Measurements from ENCODE around the gene PHLDA2. TPM values are rescaled to one million over a fixed set of nuclear protein-coding genes. Genes with fewer than 3 reads are reported as not detected.

Gene PHLDA2
- total and polyA plus RNA-seq, 9 of the 15 experiments (the other 6 are each of a cell fraction or from before 2014, with no cell fraction given) = 0.43 to 42.4 (median 4.7) TPM

DNA sequence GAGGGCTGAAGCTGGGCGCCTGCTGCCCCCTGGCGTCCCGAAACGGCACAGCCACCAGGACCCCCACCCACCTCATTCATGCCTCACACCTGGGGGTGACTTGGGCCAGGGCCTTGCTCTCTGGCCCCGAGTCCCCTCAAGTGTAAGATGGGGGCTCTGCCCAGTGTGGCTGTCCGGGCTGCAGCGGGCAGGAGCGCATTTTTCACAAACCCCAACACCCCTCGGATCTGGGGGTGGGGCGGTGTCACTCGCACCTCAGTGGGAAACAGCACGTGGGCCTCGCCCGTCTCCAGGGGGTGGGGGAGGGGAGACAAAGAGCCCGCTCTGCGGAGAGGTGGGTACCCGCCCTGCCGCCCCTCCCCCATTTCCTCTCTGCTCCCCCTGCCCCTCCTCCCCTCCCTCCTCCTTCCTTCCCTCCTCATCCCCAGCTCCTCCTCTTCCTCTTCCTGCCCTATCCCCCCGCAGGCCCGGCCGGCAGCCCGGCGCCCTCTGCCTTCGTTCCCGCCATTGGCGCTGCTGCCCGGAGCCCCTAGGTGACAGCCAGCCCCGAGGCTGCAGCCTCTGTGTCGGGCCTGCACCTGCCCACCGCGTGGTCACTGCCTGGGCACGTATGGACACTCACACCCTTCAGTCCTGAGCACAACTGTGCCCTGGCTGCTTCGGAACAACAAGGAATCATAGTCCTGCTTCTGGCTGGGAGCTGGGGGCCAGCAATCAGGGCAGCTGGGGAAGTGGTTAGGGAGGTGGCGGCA, 36.8 kb downstream of the PHLDA2 start (continued):
- no peak for TF ChIP-seq PTTG1 (tag; IDR thresholded peaks at IDR 0.05; ENCODE audit: low read depth)
- no peak for TF ChIP-seq TSC22D4 (tag; IDR thresholded peaks at IDR 0.05)
- no peak for TF ChIP-seq GTF2F1 (IDR thresholded peaks at IDR 0.05; ENCODE audit: low read depth, low read length)
- TF ChIP-seq ZNF12 (CRISPR knock-in tag; IDR thresholded peaks at IDR 0.05) = no peak
- TF ChIP-seq MCM3 (IDR thresholded peaks at IDR 0.05) = no peak
- TF ChIP-seq TCF7L2 (IDR thresholded peaks at IDR 0.05; ENCODE audit: low read depth, low read length) = no peak
- TF ChIP-seq PRMT5 (CRISPR knock-in tag; IDR thresholded peaks at IDR 0.05) = no peak
- TF ChIP-seq SMAD4 (CRISPR knock-in tag; conservative IDR thresholded peaks at IDR 0.05) = no peak
- no peak for TF ChIP-seq SMARCB1 (IDR thresholded peaks at IDR 0.05; ENCODE audit: insufficient read length, low read depth)
- TF ChIP-seq ZNF224 (CRISPR knock-in tag; IDR thresholded peaks at IDR 0.05) = 0 out of 2 replicates have a peak, but pooled peaks have one; percentile 65
- no peak for TF ChIP-seq EWSR1 (IDR thresholded peaks at IDR 0.05; ENCODE audit: borderline replicate concordance, low read depth, partially characterized antibody)
- TF ChIP-seq FOSL1 (tag; conservative IDR thresholded peaks at IDR 0.05) = no peak
- TF ChIP-seq POLR2B (IDR thresholded peaks at IDR 0.05; ENCODE audit: low read depth, partially characterized antibody) = no peak
- TF ChIP-seq, protein P1, sequence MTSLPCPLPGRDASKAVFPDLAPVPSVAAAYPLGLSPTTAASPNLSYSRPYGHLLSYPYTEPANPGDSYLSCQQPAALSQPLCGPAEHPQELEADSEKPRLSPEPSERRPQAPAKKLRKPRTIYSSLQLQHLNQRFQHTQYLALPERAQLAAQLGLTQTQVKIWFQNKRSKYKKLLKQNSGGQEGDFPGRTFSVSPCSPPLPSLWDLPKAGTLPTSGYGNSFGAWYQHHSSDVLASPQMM (CRISPR knock-in tag; IDR thresholded peaks at IDR 0.05) = no peak
- TF ChIP-seq, protein P2, sequence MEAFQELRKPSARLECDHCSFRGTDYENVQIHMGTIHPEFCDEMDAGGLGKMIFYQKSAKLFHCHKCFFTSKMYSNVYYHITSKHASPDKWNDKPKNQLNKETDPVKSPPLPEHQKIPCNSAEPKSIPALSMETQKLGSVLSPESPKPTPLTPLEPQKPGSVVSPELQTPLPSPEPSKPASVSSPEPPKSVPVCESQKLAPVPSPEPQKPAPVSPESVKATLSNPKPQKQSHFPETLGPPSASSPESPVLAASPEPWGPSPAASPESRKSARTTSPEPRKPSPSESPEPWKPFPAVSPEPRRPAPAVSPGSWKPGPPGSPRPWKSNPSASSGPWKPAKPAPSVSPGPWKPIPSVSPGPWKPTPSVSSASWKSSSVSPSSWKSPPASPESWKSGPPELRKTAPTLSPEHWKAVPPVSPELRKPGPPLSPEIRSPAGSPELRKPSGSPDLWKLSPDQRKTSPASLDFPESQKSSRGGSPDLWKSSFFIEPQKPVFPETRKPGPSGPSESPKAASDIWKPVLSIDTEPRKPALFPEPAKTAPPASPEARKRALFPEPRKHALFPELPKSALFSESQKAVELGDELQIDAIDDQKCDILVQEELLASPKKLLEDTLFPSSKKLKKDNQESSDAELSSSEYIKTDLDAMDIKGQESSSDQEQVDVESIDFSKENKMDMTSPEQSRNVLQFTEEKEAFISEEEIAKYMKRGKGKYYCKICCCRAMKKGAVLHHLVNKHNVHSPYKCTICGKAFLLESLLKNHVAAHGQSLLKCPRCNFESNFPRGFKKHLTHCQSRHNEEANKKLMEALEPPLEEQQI (IDR thresholded peaks at IDR 0.05) = no peak
- 0 out of 2 replicates have a peak, but pooled peaks have one; percentile 1 for TF ChIP-seq ZNF121 (CRISPR knock-in tag; conservative IDR thresholded peaks at IDR 0.05)
- TF ChIP-seq, protein P3, sequence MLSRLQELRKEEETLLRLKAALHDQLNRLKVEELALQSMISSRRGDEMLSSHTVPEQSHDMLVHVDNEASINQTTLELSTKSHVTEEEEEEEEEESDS (CRISPR knock-in tag; IDR thresholded peaks at IDR 0.05) = no peak
- TF ChIP-seq FOXK1 (CRISPR knock-in tag; IDR thresholded peaks at IDR 0.05; ENCODE audit: borderline replicate concordance) = no peak; the same call in 1 of the 2 replicates
- TF ChIP-seq GTF2E2 (tag; IDR thresholded peaks at IDR 0.05) = no peak
- no peak for TF ChIP-seq PRPF4 (IDR thresholded peaks at IDR 0.05; ENCODE audit: insufficient read depth, low read depth, low read length, poor library complexity, severe bottlenecking)
- TF ChIP-seq XRCC3 (IDR thresholded peaks at IDR 0.05) = no peak
- TF ChIP-seq EZH2 (IDR thresholded peaks at IDR 0.05; ENCODE audit: borderline replicate concordance, low read depth, low read length) = no peak
- TF ChIP-seq HDAC6 (IDR thresholded peaks at IDR 0.05; ENCODE audit: low read depth, low read length) = no peak
- TF ChIP-seq TEAD1 (CRISPR knock-in tag; IDR thresholded peaks at IDR 0.05) = no peak; a peak in 1 of 4 replicates
- TF ChIP-seq PHF21A (IDR thresholded peaks at IDR 0.05; ENCODE audit: borderline replicate concordance, low read depth) = no peak
- TF ChIP-seq RAD51 (IDR thresholded peaks at IDR 0.05; ENCODE audit: borderline replicate concordance, low read depth) = peak; percentile 18; the same call in 1 of the 2 replicates
- no peak for TF ChIP-seq ZNF79 (CRISPR knock-in tag; IDR thresholded peaks at IDR 0.05; ENCODE audit: low read depth)
- TF ChIP-seq NEUROD1 (IDR thresholded peaks at IDR 0.05; ENCODE audit: borderline replicate concordance, low read depth, low read length, partially characterized antibody) = peak; percentile 8

Data from K562 (cell line).